Inferior parietal cortex (tissue), 1 donor: Measurements from ENCODE around the gene MPL.

ENCODE experiments used
- DNase-seq: peaks from one replicate; pipeline ENCODE4 v3.0.0-alpha.2; 2016; ENCODE audit errors: extremely low spot score

The MPL gene

GRCh38 chr1:43337588-43337987 lies at the start of gene MPL:
Gene MPL (plus strand): TSS chr1:43337818. CDS start chr1:43337849, 31 bp downstream.
- no peak for DNase-seq

GRCh38 chr1:43288058-43288784 lies 49.4 kb upstream of the MPL start:
- DNase-seq, result peak; percentile 9

GRCh38 chr1:43288785-43289706 lies 48.6 kb upstream of the MPL start:
- no peak for DNase-seq

GRCh38 chr1:43292216-43292615 lies 45.4 kb upstream of the MPL start:
- DNase-seq, result no peak

GRCh38 chr1:43292679-43293078 lies 44.9 kb upstream of the MPL start:
- no peak for DNase-seq

- DNase-seq, result no peak
Observed at GRCh38 chr1:43293176-43293575, 44.4 kb upstream of the MPL start.

- DNase-seq, result peak; percentile 86
Observed at GRCh38 chr1:43293896-43294760, 43.5 kb upstream of the MPL start.

GRCh38 chr1:43294761-43295160 lies 42.9 kb upstream of the MPL start:
- no peak for DNase-seq

- DNase-seq, result no peak
Observed at GRCh38 chr1:43296207-43296606, 41.4 kb upstream of the MPL start.

GRCh38 chr1:43298055-43298454 lies 39.6 kb upstream of the MPL start:
- DNase-seq, result no peak

GRCh38 chr1:43299101-43299500 lies 38.5 kb upstream of the MPL start:
- no peak for DNase-seq

- DNase-seq, result no peak
Observed at GRCh38 chr1:43300378-43301094, 37.1 kb upstream of the MPL start, which contains the start of gene TIE1. Gene TIE1 (plus strand): TSS chr1:43300982. CDS start chr1:43301072, 90 bp downstream.

GRCh38 chr1:43302201-43302600 lies 35.4 kb upstream of the MPL start:
- no peak for DNase-seq

- no peak for DNase-seq
Observed at GRCh38 chr1:43302721-43303470, 34.7 kb upstream of the MPL start.

GRCh38 chr1:43303471-43304313 lies 33.9 kb upstream of the MPL start:
- DNase-seq, result no peak

- DNase-seq, result no peak
Observed at GRCh38 chr1:43304314-43304681, 33.3 kb upstream of the MPL start.

- DNase-seq, result no peak
Observed at GRCh38 chr1:43304771-43305300, 32.8 kb upstream of the MPL start.

- DNase-seq, result no peak
Observed at GRCh38 chr1:43305461-43305860, 32.2 kb upstream of the MPL start.
